ENCODE measurements around the gene GRAMD1B.

Gene GRAMD1B

GRCh38 chr11:123405123-123405592 lies 24.9 kb upstream of the GRAMD1B start:
- peaks cover 4% of the 10 kb centered on the region for H3K4me1 ChIP-seq
- in situ Hi-C loops (cut with MboI; ENCODE audit: low sequenced_read_pairs) = loop anchor here (5.0 kb wide), 2 partner anchors 72 to 103 kb away; no protein-coding TSS in a partner anchor
- H3K9me3 ChIP-seq = no peaks in the 10 kb centered on the region
- no peak for DNase-seq (ENCODE audit: low spot score in 2 of 2)
- no peaks in the 10 kb centered on the region for H3K27me3 ChIP-seq (ENCODE audit: low read depth)
- H3K4me3 ChIP-seq = no peak overlapping the region
- H3K36me3 ChIP-seq (replicated peaks) = no peaks in the 10 kb centered on the region

DNA sequence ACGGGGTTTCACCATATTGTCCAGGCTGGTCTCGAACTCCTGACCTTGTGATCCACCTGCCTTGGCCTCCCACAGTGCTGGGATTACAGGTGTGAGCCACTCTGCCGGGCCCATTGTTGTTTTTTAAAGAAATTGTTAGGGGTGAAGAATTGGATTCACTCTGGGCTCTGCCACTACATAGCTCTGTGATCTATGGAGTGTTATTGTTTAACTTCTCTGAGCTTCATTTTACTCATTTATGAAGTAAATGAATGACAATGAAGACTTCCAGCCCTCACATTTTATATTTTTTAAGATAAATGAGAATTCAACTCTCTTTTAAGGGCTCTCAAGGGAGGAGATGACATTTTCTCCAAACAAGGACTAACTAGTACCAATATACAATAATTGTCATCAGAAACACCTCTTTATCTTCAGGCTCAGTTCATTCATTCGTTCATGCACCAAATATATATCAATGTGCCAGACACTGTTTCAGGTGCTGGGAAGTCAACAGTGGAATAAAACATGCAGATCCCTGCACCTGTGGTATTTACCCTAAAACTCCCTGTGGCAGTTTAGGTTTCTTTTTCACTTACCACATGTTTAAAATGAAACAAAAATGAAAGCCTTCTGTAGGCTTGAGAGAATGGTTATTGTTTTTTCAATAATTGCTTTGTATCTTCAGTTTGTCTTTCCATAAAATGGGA lies 23.5 kb upstream of the GRAMD1B start:
- in situ Hi-C loops (cut with MboI; ENCODE audit: low sequenced_read_pairs) = loop anchor here (5.0 kb wide), 2 partner anchors 71 to 104 kb away; no protein-coding TSS in a partner anchor
- Histone ChIP-seq H3K36me3 (replicated peaks) (no peaks in the 10 kb centered on the region), H3K4me3 (no peak overlapping the region), H3K4me1 (peaks cover 4% of the 10 kb centered on the region), H3K27me3 (ENCODE audit: low read depth) (no peaks in the 10 kb centered on the region), H3K9me3 (no peaks in the 10 kb centered on the region)
- no peak for DNase-seq (ENCODE audit: low spot score in 2 of 2)

DNA sequence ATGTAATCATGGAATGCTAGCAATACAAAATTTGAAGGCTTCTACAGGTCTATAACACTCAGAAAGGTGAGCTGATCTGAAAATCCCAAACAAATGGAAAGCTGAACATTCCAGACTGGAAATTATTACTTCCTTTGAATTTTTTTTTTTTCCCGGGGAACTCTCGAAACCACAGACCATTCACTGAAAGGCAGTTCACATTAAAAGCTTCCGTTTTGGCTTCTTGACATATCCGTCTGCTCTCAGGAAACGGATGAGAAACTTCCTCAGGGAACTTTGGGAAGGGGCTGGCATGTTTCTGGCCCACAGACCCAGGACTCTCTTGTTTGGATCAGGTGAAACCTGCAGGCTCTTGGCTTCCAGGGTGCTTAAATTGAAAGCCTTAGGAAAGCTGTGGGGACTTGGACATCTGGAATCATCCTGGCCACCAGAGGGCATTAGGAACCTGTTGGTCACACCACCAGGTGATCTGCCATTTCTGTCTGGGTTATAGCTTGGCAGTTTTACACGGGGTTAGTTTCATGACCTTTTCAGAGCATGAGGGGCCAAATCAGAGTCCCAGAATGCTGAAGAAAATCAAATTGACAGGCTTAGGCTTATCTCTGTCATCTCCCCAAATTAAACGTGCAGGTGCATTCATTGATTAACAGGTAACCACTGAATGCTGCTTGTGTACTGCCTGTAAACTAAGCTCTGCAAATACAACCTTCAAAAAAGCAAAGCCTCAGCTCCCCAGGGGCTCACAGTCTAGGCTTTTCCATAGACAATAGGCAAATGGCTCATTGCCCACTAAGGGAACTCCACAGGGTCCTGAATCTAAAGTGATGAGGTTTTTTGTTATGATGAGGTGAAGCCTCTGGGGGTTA lies 22.7 kb upstream of the GRAMD1B start:
- peak; percentile 76 to 84 for DNase-seq (ENCODE audit: low spot score in 2 of 2)
- Histone ChIP-seq H3K9me3 (no peaks in the 10 kb centered on the region), H3K27me3 (ENCODE audit: low read depth) (no peaks in the 10 kb centered on the region), H3K4me1 (peaks cover 4% of the 10 kb centered on the region), H3K4me3 (no peak overlapping the region), H3K36me3 (replicated peaks) (no peaks in the 10 kb centered on the region)
- in situ Hi-C loops (cut with MboI; ENCODE audit: low sequenced_read_pairs) = loop anchor here (5.0 kb wide), 2 partner anchors 70 to 105 kb away; no protein-coding TSS in a partner anchor

- Histone ChIP-seq H3K9me3 (no peaks in the 10 kb centered on the region), H3K4me1 (peaks cover 4% of the 10 kb centered on the region), H3K36me3 (replicated peaks) (no peaks in the 10 kb centered on the region), H3K27me3 (ENCODE audit: low read depth) (no peaks in the 10 kb centered on the region), H3K4me3 (no peak overlapping the region)
- in situ Hi-C loops (cut with MboI; ENCODE audit: low sequenced_read_pairs) = loop anchor here (5.0 kb wide), 2 partner anchors 69 to 106 kb away; no protein-coding TSS in a partner anchor
- no peak for DNase-seq (ENCODE audit: low spot score in 2 of 2)
Observed at GRCh38 chr11:123407996-123408597, 22.0 kb upstream of the GRAMD1B start.

- in situ Hi-C loops (cut with MboI; ENCODE audit: low sequenced_read_pairs) = loop anchor here (5.0 kb wide), 2 partner anchors 68 to 107 kb away; no protein-coding TSS in a partner anchor
- no peak for DNase-seq (ENCODE audit: low spot score in 2 of 2)
- Histone ChIP-seq H3K4me1 (peaks cover 4% of the 10 kb centered on the region), H3K36me3 (replicated peaks) (no peaks in the 10 kb centered on the region), H3K4me3 (no peak overlapping the region), H3K27me3 (ENCODE audit: low read depth) (no peaks in the 10 kb centered on the region), H3K9me3 (no peaks in the 10 kb centered on the region)
Observed at GRCh38 chr11:123408619-123409455, 21.2 kb upstream of the GRAMD1B start.

DNA sequence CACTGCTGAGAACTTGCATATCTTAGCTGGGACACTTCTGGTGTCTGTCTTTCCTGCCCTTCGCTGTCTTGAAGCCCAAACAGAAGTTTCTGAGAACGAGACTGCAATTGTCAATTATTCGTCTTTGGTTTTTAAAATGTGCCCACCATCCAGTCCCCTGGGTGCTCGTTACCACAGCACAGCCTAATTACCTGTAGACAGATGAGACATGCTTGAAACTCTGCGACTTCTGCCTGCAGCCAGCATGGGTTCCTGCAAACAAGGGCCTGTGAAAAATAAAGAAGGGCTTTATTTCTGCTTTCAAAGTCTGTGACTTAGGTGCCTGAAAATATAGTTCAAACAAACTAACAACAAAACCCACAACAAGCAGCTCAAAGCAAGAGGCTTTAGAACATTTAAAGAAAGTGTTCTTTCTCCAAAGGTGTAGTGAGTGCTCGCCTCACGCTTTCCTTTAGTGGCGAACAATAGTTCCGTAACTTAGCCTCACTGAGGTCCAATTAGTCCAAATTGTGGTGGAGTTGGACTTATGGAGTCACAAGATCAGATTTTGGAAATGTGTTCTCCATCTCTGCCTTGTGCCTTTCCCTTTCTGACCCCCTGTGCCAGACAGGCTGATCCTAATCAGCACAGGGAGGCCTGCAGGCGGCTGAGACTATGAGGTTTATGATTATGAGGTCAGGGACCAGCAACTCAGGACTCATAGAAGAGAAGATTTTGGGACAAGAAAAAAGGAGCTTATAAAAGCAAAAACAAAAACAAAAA lies 20.4 kb upstream of the GRAMD1B start:
- H3K9me3 ChIP-seq = no peaks in the 10 kb centered on the region
- no peak for DNase-seq (ENCODE audit: low spot score in 2 of 2)
- peaks cover 4% of the 10 kb centered on the region for H3K4me1 ChIP-seq
- in situ Hi-C loops (cut with MboI; ENCODE audit: low sequenced_read_pairs) = loop anchor here (5.0 kb wide), 2 partner anchors 68 to 107 kb away; no protein-coding TSS in a partner anchor
- no peaks in the 10 kb centered on the region for H3K27me3 ChIP-seq (ENCODE audit: low read depth)
- H3K4me3 ChIP-seq = no peak overlapping the region
- H3K36me3 ChIP-seq (replicated peaks) = no peaks in the 10 kb centered on the region

GRCh38 chr11:123410218-123410549 lies 19.9 kb upstream of the GRAMD1B start:
- peaks cover 4% of the 10 kb centered on the region for H3K4me1 ChIP-seq
- no peak for DNase-seq (ENCODE audit: low spot score in 2 of 2)
- H3K4me3 ChIP-seq = no peak overlapping the region
- H3K9me3 ChIP-seq = no peaks in the 10 kb centered on the region
- H3K27me3 ChIP-seq (ENCODE audit: low read depth) = no peaks in the 10 kb centered on the region
- H3K36me3 ChIP-seq (replicated peaks) = no peaks in the 10 kb centered on the region
- in situ Hi-C loops (cut with MboI; ENCODE audit: low sequenced_read_pairs) = no loop called here

- Histone ChIP-seq H3K36me3 (replicated peaks) (no peaks in the 10 kb centered on the region), H3K4me3 (no peak overlapping the region), H3K27me3 (ENCODE audit: low read depth) (no peaks in the 10 kb centered on the region), H3K9me3 (no peaks in the 10 kb centered on the region), H3K4me1 (no peaks in the 10 kb centered on the region)
- in situ Hi-C loops (cut with MboI; ENCODE audit: low sequenced_read_pairs) = no loop called here
- DNase-seq (ENCODE audit: low spot score in 2 of 2) = no peak
Observed at GRCh38 chr11:123413636-123414035, 16.4 kb upstream of the GRAMD1B start.

DNA sequence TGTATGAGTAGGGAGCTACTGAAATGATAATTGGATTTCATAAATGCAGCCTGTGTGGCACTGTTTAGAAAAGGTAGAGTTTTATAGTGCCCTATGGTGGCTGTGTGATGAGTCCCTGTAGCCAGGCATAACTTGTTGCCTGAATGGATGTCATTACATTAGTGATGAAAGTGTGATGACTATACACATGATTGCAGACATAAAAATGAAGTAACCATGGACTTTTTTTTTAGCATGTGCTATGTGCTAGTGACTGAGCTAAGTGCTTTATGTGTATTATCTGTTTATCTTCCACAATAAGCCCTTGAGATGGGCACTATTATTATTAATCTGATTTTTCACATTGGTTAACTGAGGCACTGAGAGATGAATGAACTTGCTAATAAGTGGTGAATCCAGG lies 13.5 kb upstream of the GRAMD1B start:
- Histone ChIP-seq H3K9me3 (no peaks in the 10 kb centered on the region), H3K4me1 (no peaks in the 10 kb centered on the region), H3K4me3 (no peak overlapping the region), H3K27me3 (ENCODE audit: low read depth) (no peaks in the 10 kb centered on the region), H3K36me3 (replicated peaks) (no peaks in the 10 kb centered on the region)
- DNase-seq (ENCODE audit: low spot score in 2 of 2) = no peak
- in situ Hi-C loops (cut with MboI; ENCODE audit: low sequenced_read_pairs) = no loop called here

- no peaks in the 10 kb centered on the region for H3K9me3 ChIP-seq
- no peaks in the 10 kb centered on the region for H3K27me3 ChIP-seq (ENCODE audit: low read depth)
- no peak overlapping the region for H3K4me3 ChIP-seq
- DNase-seq (ENCODE audit: low spot score in 2 of 2) = no peak
- in situ Hi-C loops (cut with MboI; ENCODE audit: low sequenced_read_pairs) = no loop called here
- H3K4me1 ChIP-seq = no peaks in the 10 kb centered on the region
- no peaks in the 10 kb centered on the region for H3K36me3 ChIP-seq (replicated peaks)
Observed at GRCh38 chr11:123418351-123419114, 11.5 kb upstream of the GRAMD1B start.

- Histone ChIP-seq H3K27me3 (ENCODE audit: low read depth) (no peaks in the 10 kb centered on the region), H3K9me3 (no peaks in the 10 kb centered on the region), H3K4me3 (no peak overlapping the region), H3K36me3 (replicated peaks) (no peaks in the 10 kb centered on the region), H3K4me1 (peaks cover 7% of the 10 kb centered on the region)
- DNase-seq (ENCODE audit: low spot score in 2 of 2) = no peak
- in situ Hi-C loops (cut with MboI; ENCODE audit: low sequenced_read_pairs) = no loop called here
Observed at GRCh38 chr11:123419731-123420452, 10.2 kb upstream of the GRAMD1B start.
